GM19023 (cell line): ENCODE data around the gene SEL1L3.

Experiments
- ATAC-seq: cut with Tn5 transposase; IDR thresholded peaks from one replicate; pipeline ENCODE4 v1.9.1; 2021; ENCODE audit warnings: mild to moderate bottlenecking, moderate library complexity; ENCODE audit not compliant: unreplicated experiment

The SEL1L3 gene

DNA sequence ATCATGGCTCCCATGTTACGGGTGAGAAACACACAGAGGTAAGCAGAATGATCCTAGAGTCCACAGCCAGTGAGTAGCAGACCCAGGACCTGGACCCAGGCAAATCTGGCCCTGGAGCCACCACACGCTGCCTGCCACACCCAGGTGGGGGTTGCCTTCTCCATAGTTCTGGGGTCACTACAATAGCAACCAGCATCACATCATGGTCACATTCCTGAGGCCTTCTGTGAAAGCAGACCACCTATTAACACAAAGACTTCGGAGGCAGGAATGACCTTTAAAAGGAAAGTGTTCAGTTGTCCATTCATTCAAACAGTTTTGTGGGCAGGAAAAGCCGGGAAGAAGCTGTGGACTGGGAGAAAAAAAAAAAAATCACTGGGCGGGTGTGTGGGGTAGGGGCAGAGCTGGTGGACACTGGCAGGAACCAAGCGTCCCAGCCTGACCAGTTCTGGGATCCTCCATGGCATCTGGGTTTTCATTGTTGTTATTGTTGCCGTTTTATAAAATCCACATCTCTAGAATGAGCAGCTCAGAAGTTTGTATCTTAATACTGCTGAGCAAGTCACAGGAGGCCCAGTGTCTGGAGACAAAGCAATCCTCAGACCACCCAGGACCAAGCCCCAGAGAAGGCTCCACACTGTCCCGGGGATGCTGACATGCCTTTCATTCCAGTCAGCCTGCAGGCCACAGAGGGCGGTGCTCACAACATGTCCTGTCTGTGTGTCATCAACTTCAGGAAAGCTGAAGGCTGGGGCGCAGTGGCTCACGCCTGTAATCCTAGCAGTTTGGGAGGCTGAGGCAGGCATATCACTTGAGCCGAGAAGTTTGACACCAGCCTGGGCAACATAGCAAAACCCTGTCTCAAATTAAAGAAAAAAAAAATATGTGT, 67.0 kb downstream of the SEL1L3 start:
- no peak for ATAC-seq

DNA sequence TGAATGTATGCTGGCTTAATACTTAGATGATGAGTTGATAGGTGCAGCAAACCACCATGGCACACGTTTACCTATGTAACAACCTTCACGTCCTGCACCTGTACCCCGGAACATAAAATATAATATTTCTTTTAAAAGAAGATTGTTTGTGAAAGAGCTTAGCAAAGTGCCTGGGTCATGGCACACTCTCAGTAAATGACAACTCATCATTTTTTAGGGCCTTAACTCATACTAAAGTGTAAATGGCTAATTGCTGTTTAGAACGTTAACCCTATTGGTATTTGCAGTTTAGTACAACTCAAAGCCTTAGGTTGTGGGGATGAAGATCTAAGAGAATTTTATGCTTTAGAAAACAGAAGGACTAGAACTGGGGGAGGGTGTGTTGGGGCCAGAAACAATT, 67.7 kb downstream of the SEL1L3 start:
- no peak for ATAC-seq

DNA sequence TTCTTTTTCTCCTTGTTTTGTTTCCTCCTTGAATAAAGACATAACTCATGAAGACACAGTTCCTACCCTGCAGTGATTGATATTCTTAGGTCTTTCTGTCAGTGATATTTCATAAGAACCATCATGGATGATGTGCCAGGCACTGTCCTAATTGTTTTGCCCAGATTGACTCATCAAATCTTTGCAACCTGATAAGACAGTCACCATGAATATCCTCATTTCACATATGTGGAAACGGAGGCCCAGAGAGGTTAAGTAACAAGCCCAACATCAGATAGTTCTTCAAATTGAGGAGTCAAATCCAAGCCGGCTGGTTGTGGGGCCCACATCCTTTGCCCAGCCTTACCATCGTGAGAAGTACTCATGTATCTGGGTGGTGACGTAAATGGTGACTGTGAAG, 69.9 kb downstream of the SEL1L3 start:
- ATAC-seq = no peak

DNA sequence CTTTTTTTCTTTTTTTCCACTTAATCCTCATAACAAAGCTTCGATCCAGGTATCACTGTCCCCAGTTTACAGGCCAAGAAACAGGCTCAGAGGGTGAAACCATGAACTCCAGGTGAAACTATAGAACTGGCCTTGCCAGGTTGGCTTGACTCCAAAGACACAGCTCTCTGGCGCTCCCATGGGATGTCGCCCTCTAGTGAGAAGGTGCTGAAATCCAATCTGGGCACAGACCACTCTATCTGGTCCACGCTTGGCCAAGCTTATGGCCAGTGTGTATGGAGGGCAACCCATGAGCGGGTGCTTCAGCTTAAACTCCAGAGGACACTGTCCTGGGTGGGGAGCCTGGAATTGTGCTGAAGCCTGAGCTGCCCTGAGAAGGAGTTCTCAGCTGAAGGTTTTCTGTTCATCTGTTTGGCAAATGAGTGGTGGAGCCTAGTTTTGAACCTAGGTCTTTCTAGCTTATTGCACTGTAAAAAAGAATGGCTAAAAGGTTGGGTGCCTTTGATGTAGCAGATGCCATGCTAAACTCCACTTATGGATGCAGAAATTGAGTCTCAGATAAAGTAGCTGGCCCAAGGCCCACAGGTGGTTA, 70.5 kb downstream of the SEL1L3 start:
- no peak for ATAC-seq

DNA sequence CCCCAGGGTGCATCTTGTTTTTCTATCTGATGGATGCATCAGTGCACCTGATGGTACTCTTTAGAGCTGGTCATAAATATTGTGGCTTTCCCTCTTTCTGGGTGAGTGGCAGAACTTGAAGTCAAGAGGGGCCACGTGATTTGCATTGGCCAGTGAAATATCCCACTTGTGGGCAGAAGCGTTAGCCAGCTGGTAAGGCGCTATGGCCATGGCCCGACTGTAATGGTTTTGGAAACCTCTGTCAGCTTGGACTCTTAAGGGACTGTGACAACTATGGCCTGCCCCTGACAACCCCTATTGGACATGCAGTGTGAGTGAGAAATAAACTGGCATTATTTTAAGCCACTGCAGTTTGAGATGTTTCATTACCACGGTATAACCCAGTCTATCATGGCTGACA, 72.8 kb downstream of the SEL1L3 start:
- no peak for ATAC-seq

DNA sequence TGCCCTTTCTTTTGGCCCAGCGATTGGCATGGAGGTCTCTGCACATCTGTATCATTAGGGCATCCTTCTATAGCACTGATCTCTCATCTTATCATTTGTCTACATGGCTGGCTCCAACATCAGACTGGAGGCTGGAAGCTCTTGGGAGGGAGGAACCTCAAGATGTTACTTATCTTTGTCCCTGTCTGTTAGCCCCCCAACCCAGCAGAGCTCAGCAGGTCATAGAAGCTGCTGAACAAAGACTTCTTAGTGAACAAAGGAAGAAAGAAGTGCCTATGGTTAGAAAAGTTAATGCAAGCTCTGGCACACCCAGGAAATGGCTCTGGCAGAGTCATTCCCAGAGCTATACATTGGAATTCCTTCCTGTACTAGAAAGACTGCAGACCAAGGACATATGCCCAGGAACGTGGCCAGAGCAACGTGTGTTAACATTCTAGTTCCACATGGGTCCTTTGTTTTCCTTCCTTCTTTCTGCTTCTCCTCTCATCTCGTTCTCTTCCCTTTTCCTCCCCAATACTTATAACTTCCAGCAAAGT, 74.0 kb downstream of the SEL1L3 start:
- ATAC-seq = no peak

DNA sequence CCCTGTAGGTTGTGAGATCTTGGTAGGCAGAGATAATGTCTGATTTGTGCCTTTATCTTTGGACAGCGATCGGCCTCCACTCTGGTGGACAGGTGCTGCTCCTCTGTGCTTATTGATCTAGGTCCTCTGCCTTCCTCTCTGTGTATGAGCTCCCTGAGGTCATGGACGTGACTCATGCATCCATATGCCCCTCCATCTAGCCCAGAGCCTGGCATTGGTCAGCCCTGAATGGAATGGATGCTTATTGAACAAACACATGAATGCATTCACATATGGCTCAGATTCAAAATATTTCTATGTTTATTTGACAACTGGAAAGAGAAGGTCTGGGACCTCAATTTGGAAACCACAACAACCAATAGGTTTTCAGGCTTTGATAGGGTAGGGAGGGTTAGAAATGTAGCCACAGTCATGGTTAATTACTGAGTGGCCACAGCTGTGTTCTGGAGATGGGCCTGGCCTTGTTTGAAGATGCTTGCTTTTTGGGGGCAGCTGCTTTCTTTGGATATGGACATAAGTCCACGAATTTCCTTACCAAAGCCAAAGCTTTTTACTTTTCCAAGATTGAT, 76.2 kb downstream of the SEL1L3 start:
- ATAC-seq = no peak

DNA sequence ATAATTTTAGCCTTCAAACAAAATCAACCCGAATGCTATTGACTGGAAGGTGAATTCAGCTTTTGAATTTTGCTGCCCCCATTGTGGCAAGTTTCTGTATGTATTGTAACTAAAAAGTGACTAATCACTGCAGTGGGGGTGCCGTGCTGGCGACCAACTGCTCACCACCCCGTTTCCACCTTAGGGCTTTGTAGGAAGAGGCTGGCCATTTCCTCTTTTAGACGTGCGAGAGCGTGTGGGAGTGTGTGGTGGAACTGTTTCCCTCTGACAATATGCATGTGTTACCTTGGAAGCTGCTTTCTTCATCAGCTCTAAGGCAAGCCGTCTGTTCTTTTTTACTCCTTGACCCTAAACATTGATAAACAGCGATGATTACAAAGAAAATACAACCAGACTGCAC, 78.8 kb downstream of the SEL1L3 start:
- no peak for ATAC-seq

DNA sequence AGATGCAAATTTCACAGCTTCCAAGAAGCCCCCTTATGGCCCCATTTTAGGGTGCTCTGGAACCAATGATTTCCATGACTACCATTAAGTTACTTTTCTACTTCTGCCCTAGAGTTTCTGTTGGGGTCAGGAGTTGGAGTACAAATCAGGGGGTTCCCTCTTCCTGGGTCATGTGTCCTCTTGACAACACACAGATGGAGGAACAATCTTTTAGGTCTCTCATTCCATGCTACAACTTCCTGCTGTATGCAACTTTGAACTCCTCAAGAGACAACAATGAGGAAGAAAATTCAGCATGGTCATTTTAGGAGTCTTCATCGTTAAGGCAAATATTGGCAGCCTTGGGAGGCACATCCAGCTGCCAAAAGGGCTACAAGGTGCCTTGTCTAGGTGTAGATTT, 79.7 kb downstream of the SEL1L3 start:
- ATAC-seq = no peak

DNA sequence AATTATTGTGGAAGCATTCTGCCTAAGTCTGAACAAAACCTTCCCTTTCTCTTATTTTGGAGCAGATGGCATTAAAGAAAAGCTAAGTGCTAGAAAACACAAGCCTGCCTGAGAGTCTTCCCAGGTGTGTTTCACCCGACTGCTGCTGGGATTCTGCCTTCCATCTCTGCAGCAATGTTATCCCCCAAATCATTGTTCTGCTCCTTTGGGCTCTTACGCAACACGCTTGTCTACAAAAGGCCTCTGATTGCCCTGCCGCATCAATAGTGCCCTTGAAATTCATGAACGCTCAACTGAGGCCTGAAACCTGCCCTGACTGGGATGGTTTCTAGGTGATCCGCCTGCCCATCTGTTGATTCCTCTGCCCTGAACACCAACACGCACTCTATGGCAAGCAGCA, 80.3 kb downstream of the SEL1L3 start:
- no peak for ATAC-seq

DNA sequence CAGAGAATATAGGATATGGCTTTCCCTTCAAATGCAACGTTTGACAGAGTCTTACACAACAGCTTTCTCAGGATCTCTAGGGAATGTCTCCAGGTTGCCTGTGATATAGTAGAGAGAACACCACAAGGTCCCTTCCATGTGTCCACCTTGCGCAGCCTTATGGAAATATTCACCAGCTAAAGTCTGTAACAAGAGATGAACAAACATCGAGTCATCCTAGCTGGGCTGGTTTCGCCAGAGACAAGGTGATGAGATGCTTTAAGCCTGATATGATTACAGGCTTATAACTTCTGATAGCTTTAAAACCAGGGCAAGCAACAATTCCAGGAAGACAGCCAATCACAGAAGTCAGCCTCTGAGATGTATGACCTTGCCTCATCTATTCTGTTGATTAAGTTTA, 83.8 kb downstream of the SEL1L3 start:
- no peak for ATAC-seq

DNA sequence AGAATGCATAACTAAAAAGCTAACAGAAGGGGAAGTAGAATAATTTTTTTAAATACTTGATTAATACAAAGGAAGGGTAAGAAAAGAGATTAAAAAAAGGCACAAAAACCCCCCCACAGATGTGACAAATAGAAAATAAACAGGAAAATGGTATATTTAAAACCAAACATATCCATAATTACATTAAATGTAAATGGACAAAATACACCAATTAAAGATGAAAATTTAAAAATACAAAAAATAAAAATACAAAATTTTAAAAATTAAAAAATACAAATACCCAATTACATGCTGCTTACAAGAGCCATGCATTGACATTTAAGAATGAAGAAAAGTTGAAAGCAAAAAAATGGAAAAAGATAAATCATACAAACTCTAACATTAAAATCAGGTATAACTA, 86.0 kb downstream of the SEL1L3 start:
- ATAC-seq = no peak

DNA sequence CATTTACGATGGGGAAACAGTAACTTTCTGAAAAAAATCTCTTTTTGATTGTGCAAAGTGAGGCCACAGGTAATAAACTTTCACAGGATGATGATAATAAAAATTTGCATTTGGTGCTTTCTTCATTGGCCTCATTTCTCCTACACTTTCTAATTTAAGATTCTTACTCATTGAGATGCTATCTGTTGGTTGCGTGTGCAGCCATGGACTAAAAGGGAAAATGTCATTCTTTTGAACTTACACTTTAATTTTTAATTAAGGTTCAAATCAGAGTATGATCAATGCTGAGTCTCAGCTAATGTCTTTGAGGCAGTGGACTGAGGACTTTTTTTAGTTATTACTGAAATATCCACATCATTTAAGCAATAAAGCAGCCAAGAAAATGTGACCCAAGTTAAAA, 87.6 kb downstream of the SEL1L3 start:
- no peak for ATAC-seq

DNA sequence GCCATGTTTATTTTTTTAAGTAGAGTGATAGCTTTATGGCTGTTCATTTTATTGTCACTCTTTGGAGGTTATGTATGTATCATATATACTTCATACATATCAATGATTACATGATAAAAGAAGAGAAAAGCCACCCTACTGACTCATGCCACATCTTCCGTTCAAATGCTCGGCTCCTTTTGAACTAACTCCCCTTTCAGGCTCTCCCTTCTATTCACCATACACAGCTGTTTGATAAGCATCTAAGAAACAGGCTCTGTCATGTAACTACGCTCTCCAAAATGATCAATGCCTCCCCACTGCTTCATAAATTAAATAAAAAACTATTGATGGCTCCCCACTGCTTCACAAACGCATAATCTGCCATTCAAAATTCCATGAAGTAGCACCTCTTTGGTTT, 89.4 kb downstream of the SEL1L3 start:
- no peak for ATAC-seq

DNA sequence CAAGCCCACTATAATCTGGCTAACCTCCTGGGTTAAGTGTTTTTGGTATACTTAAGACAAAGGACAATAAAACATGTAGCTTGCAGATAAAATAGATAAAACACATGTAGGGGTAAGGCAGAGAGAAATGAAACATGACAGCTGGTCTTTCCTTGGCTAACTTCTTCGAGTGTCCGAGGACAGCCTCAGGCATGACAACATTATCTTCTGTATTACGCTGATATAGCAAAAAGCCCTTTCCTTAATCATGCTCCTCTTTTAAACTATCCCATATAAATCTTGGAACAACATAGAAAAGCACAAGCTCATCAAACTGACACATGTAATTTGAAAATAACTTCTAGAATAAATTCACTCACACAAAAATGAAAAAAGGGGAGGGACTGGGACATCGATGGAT, 91.1 kb downstream of the SEL1L3 start:
- ATAC-seq = no peak

DNA sequence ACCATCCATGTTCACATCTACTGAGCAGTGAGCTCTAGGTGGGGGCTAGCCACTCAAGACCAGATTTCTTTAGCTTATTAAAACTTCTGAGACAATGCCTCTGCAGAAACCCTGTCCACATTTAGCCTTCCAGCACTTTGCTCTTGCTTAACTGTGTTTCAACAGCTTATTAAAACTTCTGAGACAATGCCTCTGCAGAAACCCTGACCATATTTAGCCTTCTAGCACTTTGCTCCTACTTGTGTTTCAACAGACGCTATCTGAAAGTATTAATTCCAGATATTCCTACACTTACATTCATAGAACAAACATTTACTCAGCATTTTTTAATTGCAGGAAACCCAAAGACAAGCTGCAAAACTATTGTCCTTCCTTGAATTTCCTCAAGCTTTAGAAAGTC, 91.9 kb downstream of the SEL1L3 start:
- ATAC-seq = no peak

DNA sequence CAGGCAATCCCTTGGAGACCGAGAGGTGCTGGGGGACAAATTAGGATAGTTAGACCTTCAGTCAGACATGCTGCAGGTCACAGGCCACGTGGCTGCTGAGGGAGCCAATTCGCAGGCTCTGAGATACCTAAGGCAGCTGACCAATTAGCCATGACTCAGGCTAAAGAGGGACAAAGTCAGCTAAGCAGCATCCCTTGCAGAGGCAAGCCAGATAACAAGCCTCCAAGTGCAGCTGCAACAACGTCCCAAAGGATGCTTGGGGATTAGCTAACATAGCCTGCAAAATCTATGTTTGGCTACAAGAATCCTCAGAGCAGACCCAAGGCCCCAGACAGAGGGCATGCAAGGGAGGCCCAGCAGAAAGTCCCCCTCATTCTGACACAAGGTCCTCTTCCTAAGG, 93.5 kb downstream of the SEL1L3 start:
- ATAC-seq = no peak

DNA sequence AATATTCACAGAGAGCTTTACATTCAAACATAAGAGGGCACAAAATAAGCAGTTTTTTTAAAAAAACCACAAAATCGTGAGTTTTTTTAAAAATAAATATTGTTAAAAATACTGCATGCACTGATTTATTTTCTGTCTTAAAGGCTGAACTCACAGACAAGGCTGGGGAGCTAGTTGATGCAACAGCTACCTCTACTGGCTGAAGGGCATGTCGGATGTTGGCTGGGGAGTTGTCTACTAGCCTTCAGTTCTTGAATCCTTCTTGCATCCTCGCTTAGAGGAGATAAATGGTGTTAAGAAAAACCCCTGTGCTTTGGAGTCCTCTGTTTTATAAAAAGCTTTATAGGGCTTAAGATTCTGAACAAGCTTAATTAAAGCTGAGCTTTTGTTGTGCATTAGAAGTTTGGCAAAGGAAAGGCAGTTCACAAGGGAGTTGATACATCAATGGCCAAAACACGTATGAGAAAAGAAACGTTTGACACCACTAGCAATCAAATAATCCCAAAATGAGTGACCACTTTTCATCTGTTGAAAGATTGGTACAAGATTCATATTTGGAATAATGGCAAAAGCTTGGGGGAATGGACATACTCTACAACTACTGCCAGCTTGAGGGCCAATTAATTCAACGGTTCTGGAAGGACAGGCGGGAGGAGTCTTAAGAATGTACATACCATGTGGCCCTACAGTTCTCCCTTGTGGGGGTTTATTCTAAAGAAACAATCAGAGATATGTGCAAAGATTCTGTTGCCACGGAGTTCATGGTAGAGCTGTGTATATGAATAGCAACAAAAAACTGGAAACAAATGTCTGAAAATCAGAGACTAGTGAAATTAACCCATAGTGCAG, 94.7 kb downstream of the SEL1L3 start:
- no peak for ATAC-seq

DNA sequence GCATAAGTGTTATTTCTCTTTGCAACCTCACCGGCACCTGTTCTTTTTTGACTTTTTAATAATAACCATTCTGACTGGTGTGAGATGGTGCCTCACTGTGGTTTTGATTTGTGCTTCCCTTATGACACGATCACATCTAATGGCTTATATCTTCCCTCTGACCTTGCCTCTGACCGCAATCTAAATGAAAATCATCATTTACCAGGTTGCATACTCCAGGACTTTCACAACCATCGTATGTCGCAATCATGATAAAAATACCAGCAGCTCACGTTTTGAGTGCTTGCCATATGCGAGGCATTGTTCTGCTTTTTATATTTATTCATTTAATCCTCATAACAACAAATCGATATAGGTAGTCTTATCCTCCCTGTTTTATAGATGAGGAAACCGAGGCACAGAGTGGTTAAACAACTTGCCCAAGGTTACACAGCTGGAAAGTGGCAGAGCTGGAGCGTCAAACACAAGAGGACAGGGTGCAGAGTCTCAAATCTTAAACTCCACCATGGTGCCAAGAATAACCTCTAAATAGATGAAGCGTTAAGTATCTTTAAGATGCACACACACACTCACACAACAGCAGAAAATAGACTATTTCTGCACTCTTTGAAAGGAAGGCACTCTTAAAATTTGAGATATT, 102.2 kb downstream of the SEL1L3 start:
- no peak for ATAC-seq

DNA sequence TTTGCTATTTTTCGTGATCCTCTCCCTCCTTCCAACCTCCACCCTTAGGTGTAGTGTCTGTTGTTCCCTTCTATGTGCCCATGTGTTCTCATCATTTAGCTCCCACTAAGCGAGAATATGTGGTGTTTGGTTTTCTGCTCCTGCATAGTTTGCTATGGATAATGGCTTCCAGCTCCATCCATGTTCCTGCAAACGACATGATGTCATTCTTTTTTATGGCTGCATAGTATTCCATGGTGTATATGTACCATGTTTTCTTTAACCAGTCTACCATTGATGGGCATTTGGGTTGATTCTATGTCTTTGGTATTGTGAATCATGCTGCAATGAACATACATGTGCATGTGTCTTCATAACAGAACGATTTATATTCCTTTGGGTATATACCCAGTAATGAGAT, 102.7 kb downstream of the SEL1L3 start:
- ATAC-seq = no peak

DNA sequence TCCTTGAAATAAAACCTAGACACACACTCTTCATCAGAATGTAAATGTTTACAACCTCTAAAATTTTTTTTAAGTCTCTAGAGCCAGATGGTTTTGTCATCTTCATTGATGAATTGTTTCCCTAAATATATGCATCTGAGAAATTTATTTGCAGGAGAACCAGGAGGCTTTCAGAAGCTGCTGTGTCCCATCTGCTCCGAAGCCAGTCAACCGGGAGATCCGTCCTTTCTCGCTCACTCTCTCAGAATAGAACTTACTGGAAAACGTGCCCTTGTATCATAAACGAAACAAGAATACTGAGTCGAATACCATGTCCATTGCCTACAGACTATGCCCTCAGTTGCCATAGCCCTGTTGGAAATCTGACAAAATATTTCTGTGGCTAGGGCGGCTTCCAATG, 103.7 kb downstream of the SEL1L3 start:
- no peak for ATAC-seq
